ENCODE data around the gene TMEM200A.

The TMEM200A gene

GRCh38 chr6:130437961-130438360 lies 72.1 kb downstream of the TMEM200A start:
- Histone ChIP-seq H3K9ac (ENCODE audit: insufficient read length, low read depth) (no peak overlapping the region), H3K4me3 (ENCODE audit: insufficient read length, low read depth) (no peak overlapping the region), H3K4me1 (ENCODE audit: insufficient read depth, insufficient read length) (no peaks in the 10 kb centered on the region), H3K36me3 (ENCODE audit: insufficient read depth, insufficient read length, low read length) (peaks cover 4% of the 10 kb centered on the region), H3K9me3 (ENCODE audit: insufficient read depth, low read length) (no peaks in the 10 kb centered on the region), H3K27me3 (ENCODE audit: insufficient read depth, insufficient read length) (no peaks in the 10 kb centered on the region)
- DNase-seq (ENCODE audit: low read depth, low spot score), result no peak
- TF ChIP-seq SUZ12 (IDR thresholded peaks at IDR 0.05; ENCODE audit: extremely low read depth, insufficient read depth, insufficient read length) (no peak), ZNF274 (IDR thresholded peaks at IDR 0.05; ENCODE audit: low read depth, low read length) (no peak), YY1 (IDR thresholded peaks at IDR 0.05; ENCODE audit: insufficient read depth, insufficient read length) (no peak)

GRCh38 chr6:130447374-130447773 lies 81.6 kb downstream of the TMEM200A start:
- TF ChIP-seq ZNF274 (IDR thresholded peaks at IDR 0.05; ENCODE audit: low read depth, low read length), result no peak
- Histone ChIP-seq H3K9me3 (ENCODE audit: insufficient read depth, low read length) (no peaks in the 10 kb centered on the region), H3K4me1 (ENCODE audit: insufficient read depth, insufficient read length) (no peaks in the 10 kb centered on the region), H3K4me3 (ENCODE audit: insufficient read length, low read depth) (no peak overlapping the region), H3K36me3 (ENCODE audit: insufficient read depth, insufficient read length, low read length) (no peaks in the 10 kb centered on the region), H3K9ac (ENCODE audit: insufficient read length, low read depth) (no peak overlapping the region), H3K27me3 (ENCODE audit: insufficient read depth, insufficient read length) (no peaks in the 10 kb centered on the region)
- DNase-seq (ENCODE audit: low read depth, low spot score), result no peak

GRCh38 chr6:130452336-130452735 lies 86.5 kb downstream of the TMEM200A start:
- H3K4me3 ChIP-seq (ENCODE audit: insufficient read length, low read depth), result no peak overlapping the region
- H3K4me1 ChIP-seq (ENCODE audit: insufficient read depth, insufficient read length), result no peaks in the 10 kb centered on the region
- H3K9ac ChIP-seq (ENCODE audit: insufficient read length, low read depth), result no peak overlapping the region
- no peaks in the 10 kb centered on the region for H3K36me3 ChIP-seq (ENCODE audit: insufficient read depth, insufficient read length, low read length)
- no peaks in the 10 kb centered on the region for H3K27me3 ChIP-seq (ENCODE audit: insufficient read depth, insufficient read length)
- H3K9me3 ChIP-seq (ENCODE audit: insufficient read depth, low read length), result no peaks in the 10 kb centered on the region
- TF ChIP-seq SUZ12 (IDR thresholded peaks at IDR 0.05; ENCODE audit: extremely low read depth, insufficient read depth, insufficient read length), result no peak
- no peak for TF ChIP-seq YY1 (IDR thresholded peaks at IDR 0.05; ENCODE audit: insufficient read depth, insufficient read length)
- no peak for TF ChIP-seq ZNF274 (IDR thresholded peaks at IDR 0.05; ENCODE audit: low read depth, low read length)
- DNase-seq (ENCODE audit: low read depth, low spot score), result no peak

- H3K4me1 ChIP-seq (ENCODE audit: insufficient read depth, insufficient read length), result no peaks in the 10 kb centered on the region
- no peak for DNase-seq (ENCODE audit: low read depth, low spot score)
- H3K27me3 ChIP-seq (ENCODE audit: insufficient read depth, insufficient read length), result no peaks in the 10 kb centered on the region
- no peak overlapping the region for H3K4me3 ChIP-seq (ENCODE audit: insufficient read length, low read depth)
- TF ChIP-seq YY1 (IDR thresholded peaks at IDR 0.05; ENCODE audit: insufficient read depth, insufficient read length) (no peak), SUZ12 (IDR thresholded peaks at IDR 0.05; ENCODE audit: extremely low read depth, insufficient read depth, insufficient read length) (no peak), ZNF274 (IDR thresholded peaks at IDR 0.05; ENCODE audit: low read depth, low read length) (no peak)
- H3K9me3 ChIP-seq (ENCODE audit: insufficient read depth, low read length), result no peaks in the 10 kb centered on the region
- H3K36me3 ChIP-seq (ENCODE audit: insufficient read depth, insufficient read length, low read length), result no peaks in the 10 kb centered on the region
- H3K9ac ChIP-seq (ENCODE audit: insufficient read length, low read depth), result no peak overlapping the region
These were observed 87.4 kb downstream of the TMEM200A start for GRCh38 chr6:130453230-130453629.

GRCh38 chr6:130457605-130458004 lies 91.8 kb downstream of the TMEM200A start:
- H3K4me3 ChIP-seq (ENCODE audit: insufficient read length, low read depth), result no peak overlapping the region
- H3K9ac ChIP-seq (ENCODE audit: insufficient read length, low read depth), result no peak overlapping the region
- no peaks in the 10 kb centered on the region for H3K27me3 ChIP-seq (ENCODE audit: insufficient read depth, insufficient read length)
- TF ChIP-seq ZNF274 (IDR thresholded peaks at IDR 0.05; ENCODE audit: low read depth, low read length), result no peak
- H3K4me1 ChIP-seq (ENCODE audit: insufficient read depth, insufficient read length), result no peaks in the 10 kb centered on the region
- no peaks in the 10 kb centered on the region for H3K36me3 ChIP-seq (ENCODE audit: insufficient read depth, insufficient read length, low read length)
- H3K9me3 ChIP-seq (ENCODE audit: insufficient read depth, low read length), result no peaks in the 10 kb centered on the region
- DNase-seq (ENCODE audit: low read depth, low spot score), result no peak

GRCh38 chr6:130459316-130459715 lies 93.5 kb downstream of the TMEM200A start:
- Histone ChIP-seq H3K4me3 (ENCODE audit: insufficient read length, low read depth) (no peak overlapping the region), H3K9ac (ENCODE audit: insufficient read length, low read depth) (no peak overlapping the region)

GRCh38 chr6:130460934-130461333 lies 95.1 kb downstream of the TMEM200A start:
- Histone ChIP-seq H3K27me3 (ENCODE audit: insufficient read depth, insufficient read length) (no peaks in the 10 kb centered on the region), H3K9ac (ENCODE audit: insufficient read length, low read depth) (no peak overlapping the region), H3K4me1 (ENCODE audit: insufficient read depth, insufficient read length) (no peaks in the 10 kb centered on the region), H3K36me3 (ENCODE audit: insufficient read depth, insufficient read length, low read length) (no peaks in the 10 kb centered on the region), H3K9me3 (ENCODE audit: insufficient read depth, low read length) (no peaks in the 10 kb centered on the region), H3K4me3 (ENCODE audit: insufficient read length, low read depth) (no peak overlapping the region)
- TF ChIP-seq YY1 (IDR thresholded peaks at IDR 0.05; ENCODE audit: insufficient read depth, insufficient read length) (no peak), ZNF274 (IDR thresholded peaks at IDR 0.05; ENCODE audit: low read depth, low read length) (no peak), SUZ12 (IDR thresholded peaks at IDR 0.05; ENCODE audit: extremely low read depth, insufficient read depth, insufficient read length) (no peak)
- no peak for DNase-seq (ENCODE audit: low read depth, low spot score)

More at GRCh38 chr6:130459316-130459715, 93.5 kb downstream of the TMEM200A start:
- H3K4me1 ChIP-seq (ENCODE audit: insufficient read depth, insufficient read length), result no peaks in the 10 kb centered on the region
- no peaks in the 10 kb centered on the region for H3K36me3 ChIP-seq (ENCODE audit: insufficient read depth, insufficient read length, low read length)
- no peak for DNase-seq (ENCODE audit: low read depth, low spot score)
- no peaks in the 10 kb centered on the region for H3K27me3 ChIP-seq (ENCODE audit: insufficient read depth, insufficient read length)
- TF ChIP-seq ZNF274 (IDR thresholded peaks at IDR 0.05; ENCODE audit: low read depth, low read length) (no peak), SUZ12 (IDR thresholded peaks at IDR 0.05; ENCODE audit: extremely low read depth, insufficient read depth, insufficient read length) (no peak), YY1 (IDR thresholded peaks at IDR 0.05; ENCODE audit: insufficient read depth, insufficient read length) (no peak)
- H3K9me3 ChIP-seq (ENCODE audit: insufficient read depth, low read length), result no peaks in the 10 kb centered on the region
